ENCODE results near the gene NR3C1. TPM values are rescaled to one million over a fixed set of nuclear protein-coding genes. Genes with fewer than 3 reads are reported as not detected.

Gene NR3C1
- polyA plus RNA-seq, 1 donor (not counting 4 experiments of a cell fraction or from before 2014, with no cell fraction given), result 30.7 TPM

- TF ChIP-seq EZH2 (IDR thresholded peaks at IDR 0.05; ENCODE audit: low read length) (no peak), CTCF (optimal IDR thresholded peaks at IDR 0.05 in 1 of 3, IDR thresholded peaks at IDR 0.05 in 1 of 3, conservative IDR thresholded peaks at IDR 0.05 in 1 of 3; ENCODE audit: extremely low read depth in 1 of 3, insufficient read depth in 2 of 3, low read length in 3 of 3) (no peak)
- Histone ChIP-seq H3K27me3 (ENCODE audit: control insufficient read depth, extremely low read depth, insufficient read depth, low read length) (no peaks in the 10 kb centered on the region), H3K4me2 (ENCODE audit: control insufficient read depth, extremely low read depth, insufficient read depth, low read depth, low read length) (no peak overlapping the region), H2AFZ (ENCODE audit: control insufficient read depth, low read length) (no peak overlapping the region), H3K9me3 (ENCODE audit: control insufficient read depth, low read depth, low read length) (no peaks in the 10 kb centered on the region), H3K9me1 (ENCODE audit: control insufficient read depth, extremely low read depth, insufficient read depth, low read length) (no peaks in the 10 kb centered on the region), H4K20me1 (ENCODE audit: control insufficient read depth, extremely low read depth, insufficient read depth, low read length) (no peaks in the 10 kb centered on the region), H3K9ac (ENCODE audit: control insufficient read depth, extremely low read depth, insufficient read depth, low read length) (peak overlapping the region; percentile 13), H3K4me1 (ENCODE audit: control insufficient read depth, extremely low read depth, insufficient read depth, low read length) (peaks cover 58% of the 10 kb centered on the region), H3K4me3 (ENCODE audit: control insufficient read depth in 2 of 3, extremely low read depth in 1 of 3, insufficient read depth in 2 of 3, low read depth in 1 of 3, low read length in 3 of 3) (no peak overlapping the region), H3K27ac (ENCODE audit: control insufficient read depth, insufficient read depth, low read length) (peak overlapping the region; percentile 59), H3K79me2 (ENCODE audit: control insufficient read depth, insufficient read depth, low read length) (peaks cover 46% of the 10 kb centered on the region), H3K36me3 (ENCODE audit: control insufficient read depth in 2 of 2, extremely low read depth in 1 of 2, insufficient read depth in 2 of 2, low read length in 2 of 2) (peaks cover 4 to 16% of the 10 kb centered on the region in 2 experiments)
- no peak for FAIRE-seq
- DNase-seq (ENCODE audit: low read depth, low spot score), result no peak
- dilution Hi-C loops (cut with MboI; ENCODE audit: extremely low pct_ligation_motif_present, low sequenced_read_pairs), result no loop called here
These were observed 90.7 kb downstream of the NR3C1 start for GRCh38 chr5:143312822-143313221.

- H3K4me3 ChIP-seq (ENCODE audit: control insufficient read depth in 2 of 3, extremely low read depth in 1 of 3, insufficient read depth in 2 of 3, low read depth in 1 of 3, low read length in 3 of 3), result no peak overlapping the region
- H3K9me1 ChIP-seq (ENCODE audit: control insufficient read depth, extremely low read depth, insufficient read depth, low read length), result no peaks in the 10 kb centered on the region
- H2AFZ ChIP-seq (ENCODE audit: control insufficient read depth, low read length), result no peak overlapping the region
- no peaks in the 10 kb centered on the region for H3K9me3 ChIP-seq (ENCODE audit: control insufficient read depth, low read depth, low read length)
- FAIRE-seq (no peak), DNase-seq (ENCODE audit: low read depth, low spot score) (no peak)
- H4K20me1 ChIP-seq (ENCODE audit: control insufficient read depth, extremely low read depth, insufficient read depth, low read length), result no peaks in the 10 kb centered on the region
- TF ChIP-seq CTCF (optimal IDR thresholded peaks at IDR 0.05 in 1 of 3, IDR thresholded peaks at IDR 0.05 in 1 of 3, conservative IDR thresholded peaks at IDR 0.05 in 1 of 3; ENCODE audit: extremely low read depth in 1 of 3, insufficient read depth in 2 of 3, low read length in 3 of 3) (no peak), EZH2 (IDR thresholded peaks at IDR 0.05; ENCODE audit: low read length) (no peak)
- peaks cover 53% of the 10 kb centered on the region for H3K4me1 ChIP-seq (ENCODE audit: control insufficient read depth, extremely low read depth, insufficient read depth, low read length)
- peaks cover 38% of the 10 kb centered on the region for H3K79me2 ChIP-seq (ENCODE audit: control insufficient read depth, insufficient read depth, low read length)
- H3K27me3 ChIP-seq (ENCODE audit: control insufficient read depth, extremely low read depth, insufficient read depth, low read length), result no peaks in the 10 kb centered on the region
- H3K9ac ChIP-seq (ENCODE audit: control insufficient read depth, extremely low read depth, insufficient read depth, low read length), result no peak overlapping the region
- no peak overlapping the region for H3K4me2 ChIP-seq (ENCODE audit: control insufficient read depth, extremely low read depth, insufficient read depth, low read depth, low read length)
- dilution Hi-C loops (cut with MboI; ENCODE audit: extremely low pct_ligation_motif_present, low sequenced_read_pairs), result no loop called here
- H3K27ac ChIP-seq (ENCODE audit: control insufficient read depth, insufficient read depth, low read length), result peak overlapping the region; percentile 59
- peaks cover 4 to 16% of the 10 kb centered on the region in 2 experiments for H3K36me3 ChIP-seq (ENCODE audit: control insufficient read depth in 2 of 2, extremely low read depth in 1 of 2, insufficient read depth in 2 of 2, low read length in 2 of 2)
These were observed 91.5 kb downstream of the NR3C1 start for GRCh38 chr5:143311955-143312354.

Measured in keratinocyte (primary cell).